DOHH2 (cell line): Measurements from ENCODE around the gene SEC23B.

Experiments used
- EZH2phosphoT487 ChIP-seq: fragments of 200-600 bp; sonication (generic); IDR thresholded peaks from 2 replicates; pipeline ENCODE4 v1.6.1; 2017; ENCODE audit warnings: borderline replicate concordance, mild to moderate bottlenecking, antibody characterized with exemption, low read length, moderate library complexity, mixed read lengths
- TF ChIP-seq, protein P1 (sequence below): fragments of 200-600 bp; sonication (generic); IDR thresholded peaks from one replicate; pipeline ENCODE4 v1.5.1; 2014; ENCODE audit warnings: antibody characterized with exemption, mild to moderate bottlenecking, low read depth, low read length; ENCODE audit not compliant: poor library complexity, severe bottlenecking

DNA sequence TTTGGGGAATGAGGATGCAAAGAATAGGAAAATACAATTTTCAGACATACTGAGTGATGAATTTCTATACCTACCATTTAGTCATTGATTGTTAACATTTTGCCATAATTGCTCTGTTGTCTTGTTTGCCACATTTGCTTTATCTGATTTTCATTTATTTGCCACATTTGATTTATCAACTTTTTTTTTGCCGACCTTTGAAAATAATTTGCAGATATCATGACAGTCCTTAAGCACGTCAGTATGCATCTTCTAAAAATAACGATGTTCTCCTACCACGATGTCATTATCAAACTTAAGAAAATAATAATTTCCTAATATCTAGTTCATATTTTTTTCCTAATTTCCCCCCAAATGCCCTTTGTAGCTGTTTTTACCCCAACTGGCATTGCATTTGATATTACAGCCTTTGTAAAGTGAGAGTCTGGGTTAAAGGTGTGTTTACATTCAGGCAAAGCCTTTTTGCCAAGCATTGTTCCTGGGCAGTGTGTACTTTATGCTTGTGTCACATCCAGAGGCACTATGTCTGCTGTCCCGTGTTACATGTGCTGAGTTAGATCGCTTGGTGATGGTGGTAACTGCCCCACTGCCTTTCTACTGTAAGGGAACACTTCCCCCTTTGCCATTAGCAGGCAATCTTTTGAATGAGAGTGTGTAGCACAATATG is 26.4 kb downstream of the SEC23B start:
- TF ChIP-seq, protein P1, sequence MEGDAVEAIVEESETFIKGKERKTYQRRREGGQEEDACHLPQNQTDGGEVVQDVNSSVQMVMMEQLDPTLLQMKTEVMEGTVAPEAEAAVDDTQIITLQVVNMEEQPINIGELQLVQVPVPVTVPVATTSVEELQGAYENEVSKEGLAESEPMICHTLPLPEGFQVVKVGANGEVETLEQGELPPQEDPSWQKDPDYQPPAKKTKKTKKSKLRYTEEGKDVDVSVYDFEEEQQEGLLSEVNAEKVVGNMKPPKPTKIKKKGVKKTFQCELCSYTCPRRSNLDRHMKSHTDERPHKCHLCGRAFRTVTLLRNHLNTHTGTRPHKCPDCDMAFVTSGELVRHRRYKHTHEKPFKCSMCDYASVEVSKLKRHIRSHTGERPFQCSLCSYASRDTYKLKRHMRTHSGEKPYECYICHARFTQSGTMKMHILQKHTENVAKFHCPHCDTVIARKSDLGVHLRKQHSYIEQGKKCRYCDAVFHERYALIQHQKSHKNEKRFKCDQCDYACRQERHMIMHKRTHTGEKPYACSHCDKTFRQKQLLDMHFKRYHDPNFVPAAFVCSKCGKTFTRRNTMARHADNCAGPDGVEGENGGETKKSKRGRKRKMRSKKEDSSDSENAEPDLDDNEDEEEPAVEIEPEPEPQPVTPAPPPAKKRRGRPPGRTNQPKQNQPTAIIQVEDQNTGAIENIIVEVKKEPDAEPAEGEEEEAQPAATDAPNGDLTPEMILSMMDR: no peak
- no peak for TF ChIP-seq EZH2phosphoT487
